ENCODE measurements around the gene TMEM225.
"Not testable (repeated sequence)": the region's sequence is repeated elsewhere in the genome, so short reads cannot be mapped to it uniquely, and the experiment has no call there.

Gene TMEM225

DNA sequence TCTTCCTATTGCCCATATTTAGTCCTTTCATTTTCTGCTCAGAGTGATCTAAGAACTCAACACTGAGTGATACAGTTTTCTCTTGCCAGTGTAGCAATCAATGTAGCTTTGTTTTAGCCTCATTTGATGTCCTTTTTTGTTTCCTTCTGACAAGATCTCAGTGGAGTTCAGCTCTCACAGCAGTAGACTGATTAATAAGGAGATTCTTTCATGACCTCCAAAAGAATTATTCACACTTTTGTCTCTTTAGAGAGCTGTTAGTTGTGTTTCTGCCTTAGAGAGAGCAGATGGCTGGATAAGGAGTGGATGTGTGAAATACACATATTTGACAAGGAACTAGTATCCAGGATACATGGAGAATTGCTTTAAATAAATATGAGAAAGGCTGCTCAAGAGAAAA is 6.6 kb upstream of the TMEM225 start:
- Histone ChIP-seq H3K27me3 (ENCODE audit: control insufficient read depth in 1 of 2, insufficient read depth in 1 of 2, low read length in 2 of 2) (no peaks in the 10 kb centered on the region), H2AK5ac (ENCODE audit: low read length, severe bottlenecking) (no peak overlapping the region), H2BK12ac (ENCODE audit: low read length in 2 of 2) (no peak overlapping the region), H3K23ac (ENCODE audit: low read length in 2 of 2) (no peak overlapping the region), H2BK15ac (ENCODE audit: low read depth, poor library complexity, severe bottlenecking) (no peak overlapping the region), H3K4ac (ENCODE audit: low read depth in 1 of 2, low read length in 2 of 2) (no peak overlapping the region), H3K9ac (ENCODE audit: low read length) (no peak overlapping the region), H3K14ac (ENCODE audit: low read length in 2 of 2) (no peak overlapping the region), H2AFZ (ENCODE audit: low read depth, low read length) (no peak overlapping the region), H3K79me1 (replicated peaks; ENCODE audit: low read length, poor library complexity, severe bottlenecking) (no peaks in the 10 kb centered on the region), H2BK120ac (ENCODE audit: low read depth, low read length) (no peak overlapping the region), H4K91ac (ENCODE audit: low read length) (no peak overlapping the region), H3K9me3 (ENCODE audit: control insufficient read depth, low read length) (peaks cover 4% of the 10 kb centered on the region), H3K4me3 (ENCODE audit: insufficient read depth in 1 of 2, low read depth in 1 of 2, low read length in 2 of 2) (no peak overlapping the region), H2BK5ac (ENCODE audit: low read depth, low read length, poor library complexity, severe bottlenecking) (no peak overlapping the region), H3K27ac (ENCODE audit: low read length, poor library complexity, severe bottlenecking) (no peak overlapping the region), H3K4me1 (ENCODE audit: control insufficient read depth, insufficient read depth, low read depth, low read length) (no peaks in the 10 kb centered on the region), H4K8ac (ENCODE audit: low read length) (no peak overlapping the region), H3K4me2 (ENCODE audit: low read length, poor library complexity, severe bottlenecking) (no peak overlapping the region), H3K36me3 (ENCODE audit: control insufficient read depth in 1 of 2, insufficient read depth in 2 of 2, low read depth in 1 of 2, low read length in 2 of 2) (no peaks in the 10 kb centered on the region), H3K18ac (ENCODE audit: low read depth in 1 of 2, low read length in 2 of 2) (no peak overlapping the region)
- no peak for DNase-seq

DNA sequence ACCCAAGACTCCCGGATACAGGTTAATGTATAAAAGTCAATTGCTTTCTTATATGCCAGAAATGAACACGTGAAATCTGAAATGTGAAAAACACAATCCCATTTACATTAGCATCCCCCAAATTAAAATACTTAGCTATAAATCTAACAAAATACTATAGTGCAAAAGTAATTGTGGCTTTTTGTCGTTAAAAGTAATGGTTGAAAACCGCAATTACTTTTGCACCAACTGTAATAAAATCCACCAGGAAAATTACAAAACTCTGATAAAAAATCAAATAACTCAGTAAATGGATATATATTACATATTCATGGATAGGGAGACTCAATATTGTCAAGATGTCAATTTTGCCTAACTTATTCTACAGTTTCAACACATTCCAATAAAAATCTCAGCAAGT is 4.6 kb downstream of the TMEM225 start:
- Histone ChIP-seq H3K9me3 (ENCODE audit: control insufficient read depth, low read length) (peaks cover 8% of the 10 kb centered on the region), H3K27ac (ENCODE audit: low read length, poor library complexity, severe bottlenecking) (no peak overlapping the region), H3K4me3 (ENCODE audit: insufficient read depth in 1 of 2, low read depth in 1 of 2, low read length in 2 of 2) (no peak overlapping the region), H3K27me3 (ENCODE audit: control insufficient read depth in 1 of 2, insufficient read depth in 1 of 2, low read length in 2 of 2) (no peaks in the 10 kb centered on the region), H2AK5ac (ENCODE audit: low read length, severe bottlenecking) (no peak overlapping the region), H4K91ac (ENCODE audit: low read length) (no peak overlapping the region), H3K4ac (ENCODE audit: low read depth in 1 of 2, low read length in 2 of 2) (no peak overlapping the region), H3K79me1 (replicated peaks; ENCODE audit: low read length, poor library complexity, severe bottlenecking) (no peaks in the 10 kb centered on the region), H3K9ac (ENCODE audit: low read length) (no peak overlapping the region), H2AFZ (ENCODE audit: low read depth, low read length) (no peak overlapping the region), H2BK120ac (ENCODE audit: low read depth, low read length) (no peak overlapping the region), H3K4me2 (ENCODE audit: low read length, poor library complexity, severe bottlenecking) (no peak overlapping the region), H4K8ac (ENCODE audit: low read length) (no peak overlapping the region), H3K18ac (ENCODE audit: low read depth in 1 of 2, low read length in 2 of 2) (no peak overlapping the region), H3K14ac (ENCODE audit: low read length in 2 of 2) (no peak overlapping the region), H3K36me3 (ENCODE audit: control insufficient read depth in 1 of 2, insufficient read depth in 2 of 2, low read depth in 1 of 2, low read length in 2 of 2) (no peaks in the 10 kb centered on the region), H3K4me1 (ENCODE audit: control insufficient read depth, insufficient read depth, low read depth, low read length) (no peaks in the 10 kb centered on the region), H2BK5ac (ENCODE audit: low read depth, low read length, poor library complexity, severe bottlenecking) (no peak overlapping the region), H2BK12ac (ENCODE audit: low read length in 2 of 2) (no peak overlapping the region), H2BK15ac (ENCODE audit: low read depth, poor library complexity, severe bottlenecking) (no peak overlapping the region), H3K23ac (ENCODE audit: low read length in 2 of 2) (no peak overlapping the region)
- WGBS = no CpG with 5 or more reads among the region's 4 CpGs
- no peak for DNase-seq

DNA sequence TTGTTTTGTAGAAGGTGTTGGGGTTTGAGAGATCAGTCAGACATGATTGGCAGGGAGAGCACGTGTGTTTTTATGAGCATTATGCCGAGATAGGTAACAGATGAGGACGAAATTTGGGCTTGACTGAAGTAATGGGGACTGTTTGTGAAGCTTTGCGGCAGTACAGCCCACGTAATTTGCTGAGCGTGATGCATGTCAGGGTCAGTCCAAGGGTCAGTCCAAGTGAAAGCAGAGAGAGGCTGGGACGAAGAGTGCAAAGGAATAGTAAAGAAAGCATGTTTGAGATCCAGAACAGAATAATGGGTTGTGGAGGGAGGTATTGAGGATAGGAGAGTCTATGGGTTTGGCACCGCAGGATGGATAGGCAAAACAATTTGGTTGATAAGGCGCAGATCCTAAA is 17.7 kb downstream of the TMEM225 start:
- not testable (repeated sequence) for H3K36me3 ChIP-seq (ENCODE audit: control insufficient read depth in 1 of 2, insufficient read depth in 2 of 2, low read depth in 1 of 2, low read length in 2 of 2); H3K18ac ChIP-seq (ENCODE audit: low read depth in 1 of 2, low read length in 2 of 2); H3K4ac ChIP-seq (ENCODE audit: low read depth in 1 of 2, low read length in 2 of 2); H3K9me3 ChIP-seq (ENCODE audit: control insufficient read depth, low read length); H3K27me3 ChIP-seq (ENCODE audit: control insufficient read depth in 1 of 2, insufficient read depth in 1 of 2, low read length in 2 of 2); H2AFZ ChIP-seq (ENCODE audit: low read depth, low read length); H3K23ac ChIP-seq (ENCODE audit: low read length in 2 of 2); H3K4me2 ChIP-seq (ENCODE audit: low read length, poor library complexity, severe bottlenecking); H4K8ac ChIP-seq (ENCODE audit: low read length); DNase-seq; H3K27ac ChIP-seq (ENCODE audit: low read length, poor library complexity, severe bottlenecking); H3K79me1 ChIP-seq (replicated peaks; ENCODE audit: low read length, poor library complexity, severe bottlenecking); H2BK15ac ChIP-seq (ENCODE audit: low read depth, poor library complexity, severe bottlenecking); H3K4me1 ChIP-seq (ENCODE audit: control insufficient read depth, insufficient read depth, low read depth, low read length); H3K4me3 ChIP-seq (ENCODE audit: insufficient read depth in 1 of 2, low read depth in 1 of 2, low read length in 2 of 2); H2BK12ac ChIP-seq (ENCODE audit: low read length in 2 of 2); H2BK120ac ChIP-seq (ENCODE audit: low read depth, low read length); H3K14ac ChIP-seq (ENCODE audit: low read length in 2 of 2); H4K91ac ChIP-seq (ENCODE audit: low read length); H2AK5ac ChIP-seq (ENCODE audit: low read length, severe bottlenecking); H3K9ac ChIP-seq (ENCODE audit: low read length); H2BK5ac ChIP-seq (ENCODE audit: low read depth, low read length, poor library complexity, severe bottlenecking)
- 77% methylated on average over 9 of the region's 9 CpGs for WGBS

DNA sequence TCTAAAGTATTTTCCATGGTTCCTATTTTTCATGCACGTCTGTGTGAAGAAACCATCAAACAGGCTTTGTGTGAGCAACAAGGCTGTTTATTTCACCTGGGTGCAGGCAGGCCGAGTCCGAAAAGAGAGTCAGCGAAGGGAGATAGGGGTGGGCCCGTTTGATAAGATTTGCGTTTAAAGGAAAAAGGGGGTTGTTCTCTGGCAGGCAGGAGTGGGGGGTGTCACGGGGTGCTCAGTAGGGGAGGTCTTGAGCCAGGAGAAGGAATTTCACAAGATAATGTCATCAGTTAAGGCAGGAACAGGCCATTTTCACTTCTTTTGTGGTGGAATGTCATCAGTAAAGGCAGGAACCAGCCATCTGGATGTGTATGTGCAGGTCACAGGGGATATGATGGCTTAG is 20.2 kb downstream of the TMEM225 start:
- H3K4me3 ChIP-seq (ENCODE audit: insufficient read depth in 1 of 2, low read depth in 1 of 2, low read length in 2 of 2); H3K23ac ChIP-seq (ENCODE audit: low read length in 2 of 2); H3K9ac ChIP-seq (ENCODE audit: low read length); H2AK5ac ChIP-seq (ENCODE audit: low read length, severe bottlenecking); H3K27ac ChIP-seq (ENCODE audit: low read length, poor library complexity, severe bottlenecking); H2AFZ ChIP-seq (ENCODE audit: low read depth, low read length); H3K9me3 ChIP-seq (ENCODE audit: control insufficient read depth, low read length); H2BK15ac ChIP-seq (ENCODE audit: low read depth, poor library complexity, severe bottlenecking); H4K91ac ChIP-seq (ENCODE audit: low read length); H3K18ac ChIP-seq (ENCODE audit: low read depth in 1 of 2, low read length in 2 of 2); H2BK12ac ChIP-seq (ENCODE audit: low read length in 2 of 2); H3K4ac ChIP-seq (ENCODE audit: low read depth in 1 of 2, low read length in 2 of 2); H3K14ac ChIP-seq (ENCODE audit: low read length in 2 of 2); H3K79me1 ChIP-seq (replicated peaks; ENCODE audit: low read length, poor library complexity, severe bottlenecking); H2BK5ac ChIP-seq (ENCODE audit: low read depth, low read length, poor library complexity, severe bottlenecking); H3K4me1 ChIP-seq (ENCODE audit: control insufficient read depth, insufficient read depth, low read depth, low read length); DNase-seq; H4K8ac ChIP-seq (ENCODE audit: low read length); H2BK120ac ChIP-seq (ENCODE audit: low read depth, low read length); H3K36me3 ChIP-seq (ENCODE audit: control insufficient read depth in 1 of 2, insufficient read depth in 2 of 2, low read depth in 1 of 2, low read length in 2 of 2); H3K27me3 ChIP-seq (ENCODE audit: control insufficient read depth in 1 of 2, insufficient read depth in 1 of 2, low read length in 2 of 2); H3K4me2 ChIP-seq (ENCODE audit: low read length, poor library complexity, severe bottlenecking): not testable (repeated sequence)
- WGBS = 26% methylated on average over 7 of the region's 7 CpGs
